HG03045 (cell line): ENCODE measurements around the gene ARMH4.

Experiments used
- ATAC-seq: cut with Tn5 transposase; IDR thresholded peaks from one replicate; pipeline ENCODE4 v1.9.1; 2021; ENCODE audit warnings: mild to moderate bottlenecking, moderate library complexity; ENCODE audit not compliant: unreplicated experiment

The ARMH4 gene

GRCh38 chr14:57974896-57975295 lies 177.1 kb downstream of the ARMH4 start:
- ATAC-seq = no peak

- no peak for ATAC-seq
Measured at GRCh38 chr14:57970594-57970993, 181.4 kb downstream of the ARMH4 start.

- no peak for ATAC-seq
Measured at GRCh38 chr14:57970175-57970574, 181.8 kb downstream of the ARMH4 start.

- ATAC-seq = no peak
Measured at GRCh38 chr14:57963071-57963470, 188.9 kb downstream of the ARMH4 start.

GRCh38 chr14:57962325-57963035 lies 189.5 kb downstream of the ARMH4 start:
- ATAC-seq = no peak

- no peak for ATAC-seq
Measured at GRCh38 chr14:57961786-57962060, 190.3 kb downstream of the ARMH4 start.

- no peak for ATAC-seq
Measured at GRCh38 chr14:57960946-57961785, 190.8 kb downstream of the ARMH4 start.

GRCh38 chr14:57957441-57957840 lies 194.6 kb downstream of the ARMH4 start:
- ATAC-seq = no peak
